ENCODE results near the gene BHLHE23. TPM values are rescaled to one million over a fixed set of nuclear protein-coding genes. Genes with fewer than 3 reads are reported as not detected.

The BHLHE23 gene
- total RNA-seq, 3 donors from 2014 or later (not counting 1 experiment from before 2014, with no cell fraction given), result not detected

GRCh38 chr20:62967149-62967501 is 39.6 kb downstream of the BHLHE23 start:
- DNase-seq, result no peak
- H3K4me1 ChIP-seq (ENCODE audit: control insufficient read depth, insufficient read depth, low read length), result peaks cover 1% of the 10 kb centered on the region
- intact Hi-C loops (cut with micrococcal nuclease), result no loop called here
- Mint-ChIP-seq H3K27ac (no peak overlapping the region), H3K36me3 (no peaks in the 10 kb centered on the region), H3K9me3 (no peaks in the 10 kb centered on the region), H3K27me3 (ENCODE audit: low read depth in 2 of 2) (peaks cover 10% of the 10 kb centered on the region in 2 donors), H3K4me1 (peaks cover 5 to 9% of the 10 kb centered on the region in 2 donors), H3K4me3 (no peak overlapping the region)
- WGBS (ENCODE audit: insufficient coverage), result 97% methylated on average over 6 of the region's 6 CpGs
- no peak overlapping the region for H3K27ac ChIP-seq (ENCODE audit: low read length)
- peaks cover 5% of the 10 kb centered on the region for H3K27me3 ChIP-seq (ENCODE audit: control insufficient read depth, insufficient read depth, low read length)
- peaks cover 6% of the 10 kb centered on the region for H3K36me3 ChIP-seq (ENCODE audit: control insufficient read depth, insufficient read depth, low read length)
- no peak for TF ChIP-seq CTCF (IDR thresholded peaks at IDR 0.05)
- no peak overlapping the region for H3K4me3 ChIP-seq (ENCODE audit: low read length)
- ATAC-seq, result no peak
- no peaks in the 10 kb centered on the region for H3K9me3 ChIP-seq (ENCODE audit: control insufficient read depth, insufficient read depth, low read length)

GRCh38 chr20:62966212-62967148 is 40.3 kb downstream of the BHLHE23 start:
- no peaks in the 10 kb centered on the region for H3K36me3 Mint-ChIP-seq
- WGBS (ENCODE audit: insufficient coverage), result 90% methylated on average over 26 of the region's 27 CpGs

GRCh38 chr20:62965363-62965771 is 41.4 kb downstream of the BHLHE23 start:
- no peaks in the 10 kb centered on the region for H3K36me3 Mint-ChIP-seq
- no peak overlapping the region for H3K27ac Mint-ChIP-seq
- TF ChIP-seq CTCF (IDR thresholded peaks at IDR 0.05), result no peak
- intact Hi-C loops (cut with micrococcal nuclease), result no loop called here
- no peaks in the 10 kb centered on the region for H3K27me3 ChIP-seq (ENCODE audit: control insufficient read depth, insufficient read depth, low read length)
- H3K4me1 ChIP-seq (ENCODE audit: control insufficient read depth, insufficient read depth, low read length), result peaks cover under 1% of the 10 kb centered on the region
- H3K4me1 Mint-ChIP-seq, result no peaks in the 10 kb centered on the region
- no peak for ATAC-seq
- H3K9me3 Mint-ChIP-seq, result no peaks in the 10 kb centered on the region
- H3K9me3 ChIP-seq (ENCODE audit: control insufficient read depth, insufficient read depth, low read length), result no peaks in the 10 kb centered on the region
- no peak overlapping the region for H3K4me3 ChIP-seq (ENCODE audit: low read length)
- H3K4me3 Mint-ChIP-seq, result no peak overlapping the region
- WGBS (ENCODE audit: insufficient coverage), result 81% methylated on average over 19 of the region's 19 CpGs
- H3K36me3 ChIP-seq (ENCODE audit: control insufficient read depth, insufficient read depth, low read length), result peaks cover 6% of the 10 kb centered on the region
- DNase-seq, result no peak
- H3K27ac ChIP-seq (ENCODE audit: low read length), result no peak overlapping the region
- H3K27me3 Mint-ChIP-seq (ENCODE audit: low read depth in 2 of 2), result no peaks in the 10 kb centered on the region

More at GRCh38 chr20:62966212-62967148, 40.3 kb downstream of the BHLHE23 start:
- Mint-ChIP-seq H3K4me1 (peaks cover 0 to 2% of the 10 kb centered on the region in 2 donors), H3K4me3 (no peak overlapping the region), H3K27me3 (ENCODE audit: low read depth in 2 of 2) (peaks cover 3 to 4% of the 10 kb centered on the region in 2 donors), H3K9me3 (no peaks in the 10 kb centered on the region), H3K27ac (no peak overlapping the region)
- H3K27ac ChIP-seq (ENCODE audit: low read length), result no peak overlapping the region
- H3K27me3 ChIP-seq (ENCODE audit: control insufficient read depth, insufficient read depth, low read length), result peaks cover 2% of the 10 kb centered on the region
- intact Hi-C loops (cut with micrococcal nuclease), result no loop called here
- H3K4me1 ChIP-seq (ENCODE audit: control insufficient read depth, insufficient read depth, low read length), result no peaks in the 10 kb centered on the region
- H3K9me3 ChIP-seq (ENCODE audit: control insufficient read depth, insufficient read depth, low read length), result no peaks in the 10 kb centered on the region
- H3K4me3 ChIP-seq (ENCODE audit: low read length), result no peak overlapping the region
- H3K36me3 ChIP-seq (ENCODE audit: control insufficient read depth, insufficient read depth, low read length), result peaks cover 6% of the 10 kb centered on the region
- ATAC-seq (no peak), DNase-seq (no peak)
- no peak for TF ChIP-seq CTCF (IDR thresholded peaks at IDR 0.05)

All from natural killer cell (primary cell).